Activated CD4-positive, alpha-beta T cell treated with anti-CD3 and anti-CD28 coated beads for 36 hours (primary cell): Measurements from ENCODE around the gene CPNE6. TPM values are rescaled to one million over a fixed set of nuclear protein-coding genes. Genes with fewer than 3 reads are reported as not detected.

ENCODE experiments used
- ATAC-seq: fragments of 200-7000 bp; cut with Tn5 transposase; one replicate; pipeline ENCODE4 v1.10.0; 2021; ENCODE audit warnings: mild to moderate bottlenecking, moderate library complexity
- CTCF ChIA-PET: fragments of 350-600 bp; sonication (Branson Sonifier 250); formaldehyde crosslinking; loops from one replicate; lab custom pipeline; 2021; ENCODE audit warnings: antibody characterized with exemption; lab: Charles Lee
- POLR2A ChIA-PET: fragments of 350-600 bp; sonication (Branson Sonifier 250); formaldehyde crosslinking; loops from one replicate; lab custom pipeline; 2021; ENCODE audit warnings: antibody characterized with exemption, inconsistent platforms; lab: Charles Lee
- DNase-seq: peaks from one replicate; pipeline ENCODE4 v3.0.0-alpha.2; 2020
- H3K27ac Mint-ChIP-seq: one replicate; pipeline ENCODE4 v1.8.0; 2021; ENCODE audit warnings: mixed read lengths
- H3K27me3 Mint-ChIP-seq: one replicate; pipeline ENCODE4 v1.8.0; 2021; ENCODE audit warnings: mixed read lengths
- H3K36me3 Mint-ChIP-seq: one replicate; pipeline ENCODE4 v1.8.0; 2021; ENCODE audit warnings: low read depth, mixed read lengths
- H3K4me1 Mint-ChIP-seq: one replicate; pipeline ENCODE4 v1.8.0; 2021; ENCODE audit warnings: mixed read lengths
- H3K4me3 Mint-ChIP-seq: one replicate; pipeline ENCODE4 v1.8.0; 2021; ENCODE audit warnings: mild to moderate bottlenecking, moderate library complexity, mixed read lengths
- H3K9me3 Mint-ChIP-seq: one replicate; pipeline ENCODE4 v1.8.0; 2021; ENCODE audit warnings: low read depth, mixed read lengths
- intact Hi-C, 2 experiments: fragments of 100-400 bp; cut with DNase I in 1 of 2; cut with micrococcal nuclease in 1 of 2; formaldehyde crosslinking; loops; one replicate each; pipeline versions ENCODE4 v1.14.2 to v1.15.1; 2022 to 2024; cut with DNase I, micrococcal nuclease
- total RNA-seq, 2 experiments: library from RNA; stranded (reverse); gene quantifications; one replicate each; pipeline ENCODE4 v1.2.3, GENCODE V29; 2021

Gene CPNE6
- total RNA-seq, 2 experiments from 2014 or later, result not detected

- Mint-ChIP-seq H3K27me3 (peaks cover 9% of the 10 kb centered on the region), H3K9me3 (no peaks in the 10 kb centered on the region), H3K36me3 (no peaks in the 10 kb centered on the region), H3K4me1 (peaks cover 8% of the 10 kb centered on the region), H3K27ac (no peak overlapping the region), H3K4me3 (no peak overlapping the region)
- intact Hi-C loops, result no loop called here
- ATAC-seq (no peak), DNase-seq (no peak)
- ChIA-PET POLR2A (interaction anchor here (0.5 to 0.6 kb wide), 2 partner anchors 65 to 1153 kb away, joined by 3 read pairs; no protein-coding TSS in a partner anchor), CTCF (interaction anchor here (0.6 to 2.0 kb wide), 4 partner anchors 11 to 39 kb away, joined by 3 to 8 read pairs (median 6); no protein-coding TSS in a partner anchor)
Measured at GRCh38 chr14:24069411-24069735, 2.0 kb upstream of the CPNE6 start.

GRCh38 chr14:24070285-24071143 is 848 bp upstream of the CPNE6 start:
- H3K27ac Mint-ChIP-seq, result peak overlapping the region; percentile 10
- H3K4me3 Mint-ChIP-seq, result no peak overlapping the region
- CTCF ChIA-PET, result interaction anchor here (0.7 to 2.0 kb wide), 4 partner anchors 12 to 38 kb away, joined by 3 to 8 read pairs (median 3); no protein-coding TSS in a partner anchor

DNA sequence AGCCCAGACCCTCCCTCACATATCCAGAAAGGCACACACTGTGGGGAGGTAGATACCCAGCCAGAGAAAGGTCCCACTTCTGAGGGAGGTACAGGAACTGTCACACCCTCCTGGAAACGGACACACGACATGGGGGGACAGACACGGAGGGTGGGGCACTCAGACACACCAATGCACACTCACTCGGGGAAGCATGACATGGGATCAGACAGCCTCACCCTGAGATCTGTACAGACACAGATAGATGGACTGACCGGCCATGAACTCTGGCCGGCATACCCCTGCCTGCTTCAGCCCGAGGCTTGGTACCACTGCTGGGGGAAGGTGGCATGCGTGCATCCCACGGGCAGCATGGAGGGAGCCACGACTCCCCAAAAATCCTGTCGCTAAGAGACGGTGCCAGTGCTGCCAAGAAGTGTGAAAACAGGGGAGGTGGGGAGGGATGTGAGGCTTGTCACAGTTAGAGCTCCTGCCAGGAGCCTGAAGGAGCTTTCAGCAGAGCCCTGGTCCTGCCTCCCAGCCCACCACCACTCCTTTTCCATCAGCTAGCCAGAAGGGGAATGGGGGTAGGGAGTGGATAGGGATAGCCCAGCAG is 571 bp downstream of the CPNE6 start:
- no peak for ATAC-seq
- intact Hi-C loops, result loop anchor here in 1 of 2 experiments (1.0 kb wide), 1 partner anchor 19 kb away; no protein-coding TSS in a partner anchor
- no peaks in the 10 kb centered on the region for H3K36me3 Mint-ChIP-seq
- H3K27ac Mint-ChIP-seq, result no peak overlapping the region
- CTCF ChIA-PET, result interaction anchor here (0.5 to 1.5 kb wide), 3 partner anchors 11 to 463 kb away, joined by 3 to 4 read pairs (median 3); no protein-coding TSS in a partner anchor
- peaks cover 8% of the 10 kb centered on the region for H3K4me1 Mint-ChIP-seq
- DNase-seq, result no peak
- no peaks in the 10 kb centered on the region for H3K9me3 Mint-ChIP-seq
- no peak overlapping the region for H3K4me3 Mint-ChIP-seq
- POLR2A ChIA-PET, result interaction anchor here (0.7 kb wide), 1 partner anchor 7 kb away, joined by 3 read pairs; no protein-coding TSS in a partner anchor
- H3K27me3 Mint-ChIP-seq, result peaks cover 9% of the 10 kb centered on the region

More at GRCh38 chr14:24070285-24071143, 848 bp upstream of the CPNE6 start:
- no peak for ATAC-seq
- Mint-ChIP-seq H3K36me3 (no peaks in the 10 kb centered on the region), H3K9me3 (no peaks in the 10 kb centered on the region), H3K27me3 (peaks cover 9% of the 10 kb centered on the region), H3K4me1 (peaks cover 8% of the 10 kb centered on the region)
- intact Hi-C loops, result loop anchor here in 1 of 2 experiments (1.0 kb wide), 1 partner anchor 17 kb away; no protein-coding TSS in a partner anchor
- POLR2A ChIA-PET, result no interaction called here
- no peak for DNase-seq

DNA sequence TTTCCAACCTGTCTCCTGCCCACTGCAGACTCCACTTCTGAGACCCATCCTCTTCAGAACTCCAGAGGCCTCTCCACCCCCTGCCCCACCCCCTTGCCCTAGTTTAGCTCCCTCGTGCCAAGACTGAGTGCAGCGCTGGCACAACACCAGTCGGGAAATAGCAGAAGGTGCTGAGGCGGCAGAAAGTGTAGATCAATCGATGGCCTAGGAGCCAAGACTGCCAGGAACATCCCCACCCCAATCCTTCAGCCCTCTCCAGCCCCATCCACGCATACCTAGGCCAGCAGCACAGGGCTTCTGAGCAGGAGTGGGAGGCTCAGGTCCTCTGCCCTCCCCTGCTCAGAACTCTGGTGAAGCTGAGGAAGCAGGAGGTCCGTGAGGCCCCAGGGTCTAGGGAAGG is 1.1 kb downstream of the CPNE6 start:
- H3K4me3 Mint-ChIP-seq, result no peak overlapping the region
- no peak for DNase-seq
- no peak for ATAC-seq
- POLR2A ChIA-PET, result no interaction called here
- peaks cover 8% of the 10 kb centered on the region for H3K4me1 Mint-ChIP-seq
- intact Hi-C loops, result no loop called here
- no peaks in the 10 kb centered on the region for H3K9me3 Mint-ChIP-seq
- H3K27ac Mint-ChIP-seq, result no peak overlapping the region
- CTCF ChIA-PET, result interaction anchor here (0.5 to 1.5 kb wide), 3 partner anchors 10 to 464 kb away, joined by 3 to 4 read pairs (median 3); no protein-coding TSS in a partner anchor
- H3K36me3 Mint-ChIP-seq, result no peaks in the 10 kb centered on the region
- peaks cover 9% of the 10 kb centered on the region for H3K27me3 Mint-ChIP-seq

GRCh38 chr14:24072881-24073877 is 1.8 kb downstream of the CPNE6 start:
- DNase-seq, result no peak
- Mint-ChIP-seq H3K36me3 (no peaks in the 10 kb centered on the region), H3K27ac (no peak overlapping the region), H3K27me3 (peaks cover 9% of the 10 kb centered on the region), H3K4me1 (peaks cover 8% of the 10 kb centered on the region), H3K9me3 (no peaks in the 10 kb centered on the region), H3K4me3 (no peak overlapping the region)
- ChIA-PET POLR2A (no interaction called here), CTCF (interaction anchor here (0.7 to 1.5 kb wide), 5 partner anchors 10 to 663 kb away, joined by 3 to 4 read pairs (median 3); no protein-coding TSS in a partner anchor)
- no peak for ATAC-seq
- intact Hi-C loops, result no loop called here

GRCh38 chr14:24074625-24075484 is 3.5 kb downstream of the CPNE6 start:
- intact Hi-C loops, result no loop called here
- no peak overlapping the region for H3K4me3 Mint-ChIP-seq
- peaks cover 12% of the 10 kb centered on the region for H3K4me1 Mint-ChIP-seq
- H3K9me3 Mint-ChIP-seq, result no peaks in the 10 kb centered on the region
- ChIA-PET POLR2A (no interaction called here), CTCF (interaction anchor here (0.7 to 2.2 kb wide), 5 partner anchors 16 to 201 kb away, joined by 3 to 14 read pairs (median 4); partner anchors contain the start of genes DCAF11 and NRL)
- no peaks in the 10 kb centered on the region for H3K36me3 Mint-ChIP-seq
- DNase-seq (no peak), ATAC-seq (no peak)
- peaks cover 5% of the 10 kb centered on the region for H3K27me3 Mint-ChIP-seq
- H3K27ac Mint-ChIP-seq, result no peak overlapping the region

- ChIA-PET POLR2A (no interaction called here), CTCF (interaction anchor here (1.2 to 2.2 kb wide), 2 partner anchors 15 to 17 kb away, joined by 4 to 14 read pairs; no protein-coding TSS in a partner anchor)
- DNase-seq (no peak), ATAC-seq (no peak)
- Mint-ChIP-seq H3K27ac (no peak overlapping the region), H3K27me3 (peaks cover 2% of the 10 kb centered on the region), H3K4me3 (no peak overlapping the region), H3K9me3 (no peaks in the 10 kb centered on the region), H3K36me3 (no peaks in the 10 kb centered on the region), H3K4me1 (peaks cover 18% of the 10 kb centered on the region)
- intact Hi-C loops, result no loop called here
Measured at GRCh38 chr14:24075485-24076301, 4.3 kb downstream of the CPNE6 start.

- ChIA-PET CTCF (interaction anchor here (2.2 kb wide), 1 partner anchor 15 kb away, joined by 14 read pairs; no protein-coding TSS in a partner anchor), POLR2A (no interaction called here)
- Mint-ChIP-seq H3K27me3 (no peaks in the 10 kb centered on the region), H3K9me3 (no peaks in the 10 kb centered on the region), H3K36me3 (no peaks in the 10 kb centered on the region), H3K4me3 (no peak overlapping the region), H3K27ac (no peak overlapping the region), H3K4me1 (peaks cover 15% of the 10 kb centered on the region)
- no peak for DNase-seq
- ATAC-seq, result no peak
- intact Hi-C loops, result no loop called here
Measured at GRCh38 chr14:24076302-24076601, 4.9 kb downstream of the CPNE6 start.

DNA sequence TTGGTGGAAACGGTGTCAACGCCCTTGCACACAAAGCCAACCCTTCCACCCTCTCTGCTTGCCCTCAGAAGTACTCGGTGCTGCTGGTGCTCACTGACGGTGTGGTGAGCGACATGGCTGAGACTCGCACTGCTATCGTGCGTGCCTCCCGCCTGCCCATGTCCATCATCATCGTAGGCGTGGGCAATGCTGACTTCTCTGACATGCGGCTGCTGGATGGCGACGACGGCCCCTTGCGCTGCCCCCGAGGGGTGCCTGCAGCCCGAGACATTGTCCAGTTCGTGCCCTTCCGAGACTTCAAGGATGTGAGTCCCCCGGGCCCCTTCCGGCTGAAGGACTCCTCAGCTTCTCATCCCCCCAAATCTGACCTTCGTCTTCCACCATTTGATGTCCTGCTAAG is 5.7 kb downstream of the CPNE6 start:
- DNase-seq (no peak), ATAC-seq (no peak)
- Mint-ChIP-seq H3K4me3 (no peak overlapping the region), H3K9me3 (no peaks in the 10 kb centered on the region), H3K4me1 (peaks cover 19% of the 10 kb centered on the region), H3K27me3 (no peaks in the 10 kb centered on the region), H3K27ac (no peak overlapping the region), H3K36me3 (no peaks in the 10 kb centered on the region)
- intact Hi-C loops, result no loop called here
- ChIA-PET POLR2A (no interaction called here), CTCF (interaction anchor here (2.2 kb wide), 1 partner anchor 14 kb away, joined by 14 read pairs; no protein-coding TSS in a partner anchor)
